Measurements from ENCODE around the gene FAM81B. TPM values are rescaled to one million over a fixed set of nuclear protein-coding genes. Genes with fewer than 3 reads are reported as not detected.

The FAM81B gene
- polyA plus RNA-seq, 1 experiment, result not detected

DNA sequence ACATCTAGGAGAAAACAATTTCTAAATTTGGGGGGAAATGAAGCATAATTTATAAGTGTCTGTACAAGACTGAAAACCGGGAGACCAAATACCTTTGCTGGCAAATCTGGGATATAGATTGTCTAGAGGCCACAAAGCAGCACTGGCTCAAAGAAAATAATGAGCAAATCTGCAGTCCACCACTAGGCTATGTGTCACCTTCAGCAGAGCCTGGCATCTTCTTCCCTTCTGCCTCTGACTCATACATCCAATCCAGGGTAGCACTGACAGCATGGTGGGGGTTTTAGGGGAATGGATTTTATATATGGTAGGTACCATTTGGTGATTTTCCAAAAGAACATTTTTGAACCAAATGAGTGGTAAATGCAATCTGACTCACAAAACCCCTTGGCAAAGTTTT lies 12.8 kb downstream of the FAM81B start:
- Histone ChIP-seq H3K36me3 (ENCODE audit: control insufficient read depth, insufficient read depth, low read length) (no peaks in the 10 kb centered on the region), H3K27me3 (ENCODE audit: control insufficient read depth, insufficient read depth, low read length) (no peaks in the 10 kb centered on the region; the same call in 1 of the 2 replicates), H3K4me3 (ENCODE audit: low read depth, low read length) (no peak overlapping the region)
- TF ChIP-seq, protein P1, sequence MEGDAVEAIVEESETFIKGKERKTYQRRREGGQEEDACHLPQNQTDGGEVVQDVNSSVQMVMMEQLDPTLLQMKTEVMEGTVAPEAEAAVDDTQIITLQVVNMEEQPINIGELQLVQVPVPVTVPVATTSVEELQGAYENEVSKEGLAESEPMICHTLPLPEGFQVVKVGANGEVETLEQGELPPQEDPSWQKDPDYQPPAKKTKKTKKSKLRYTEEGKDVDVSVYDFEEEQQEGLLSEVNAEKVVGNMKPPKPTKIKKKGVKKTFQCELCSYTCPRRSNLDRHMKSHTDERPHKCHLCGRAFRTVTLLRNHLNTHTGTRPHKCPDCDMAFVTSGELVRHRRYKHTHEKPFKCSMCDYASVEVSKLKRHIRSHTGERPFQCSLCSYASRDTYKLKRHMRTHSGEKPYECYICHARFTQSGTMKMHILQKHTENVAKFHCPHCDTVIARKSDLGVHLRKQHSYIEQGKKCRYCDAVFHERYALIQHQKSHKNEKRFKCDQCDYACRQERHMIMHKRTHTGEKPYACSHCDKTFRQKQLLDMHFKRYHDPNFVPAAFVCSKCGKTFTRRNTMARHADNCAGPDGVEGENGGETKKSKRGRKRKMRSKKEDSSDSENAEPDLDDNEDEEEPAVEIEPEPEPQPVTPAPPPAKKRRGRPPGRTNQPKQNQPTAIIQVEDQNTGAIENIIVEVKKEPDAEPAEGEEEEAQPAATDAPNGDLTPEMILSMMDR (IDR thresholded peaks at IDR 0.05; ENCODE audit: insufficient read depth, low read depth, low read length), result no peak
- ChIA-PET POLR2A (no interaction called here), CTCF (no interaction called here)
- DNase-seq (ENCODE audit: low read depth), result no peak

DNA sequence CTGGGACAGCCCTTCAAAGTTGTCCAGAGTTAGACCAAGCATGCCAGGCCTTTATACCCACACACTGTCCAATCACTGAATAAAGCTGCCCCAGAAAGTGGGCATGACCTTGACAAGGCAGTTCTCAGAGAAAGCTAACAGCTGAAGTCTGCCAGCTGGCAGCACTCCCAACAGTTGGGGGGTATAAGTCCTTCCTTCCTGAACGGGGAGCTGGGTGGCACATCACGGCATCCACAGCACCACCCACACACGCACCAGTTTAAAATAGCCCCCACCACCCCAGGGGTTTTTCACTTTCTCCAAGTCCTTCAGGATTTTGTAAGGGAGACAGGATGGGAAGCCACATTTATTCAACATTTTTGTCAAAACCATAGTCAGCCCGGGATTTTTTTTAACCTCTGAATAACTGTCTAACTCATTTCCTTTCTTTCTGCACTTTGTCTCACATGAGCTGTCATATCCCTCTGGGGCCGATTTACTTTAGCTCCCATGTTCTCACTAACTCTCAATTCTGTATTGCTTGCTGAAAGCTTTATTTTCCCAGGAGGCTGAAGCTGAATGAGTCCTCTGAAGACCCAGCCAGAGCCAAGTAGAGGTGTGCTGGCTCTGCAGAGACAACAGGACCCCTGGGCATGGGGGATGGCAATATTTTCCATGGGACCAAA lies 15.4 kb downstream of the FAM81B start:
- H3K4me3 ChIP-seq (ENCODE audit: low read depth, low read length), result no peak overlapping the region
- H3K27me3 ChIP-seq (ENCODE audit: control insufficient read depth, insufficient read depth, low read length), result no peaks in the 10 kb centered on the region; the same call in 1 of the 2 replicates
- no peak for DNase-seq (ENCODE audit: low read depth)
- no peaks in the 10 kb centered on the region for H3K36me3 ChIP-seq (ENCODE audit: control insufficient read depth, insufficient read depth, low read length)
- ChIA-PET CTCF (no interaction called here), POLR2A (no interaction called here)
- TF ChIP-seq, protein P1 (IDR thresholded peaks at IDR 0.05; ENCODE audit: insufficient read depth, low read depth, low read length), result no peak

DNA sequence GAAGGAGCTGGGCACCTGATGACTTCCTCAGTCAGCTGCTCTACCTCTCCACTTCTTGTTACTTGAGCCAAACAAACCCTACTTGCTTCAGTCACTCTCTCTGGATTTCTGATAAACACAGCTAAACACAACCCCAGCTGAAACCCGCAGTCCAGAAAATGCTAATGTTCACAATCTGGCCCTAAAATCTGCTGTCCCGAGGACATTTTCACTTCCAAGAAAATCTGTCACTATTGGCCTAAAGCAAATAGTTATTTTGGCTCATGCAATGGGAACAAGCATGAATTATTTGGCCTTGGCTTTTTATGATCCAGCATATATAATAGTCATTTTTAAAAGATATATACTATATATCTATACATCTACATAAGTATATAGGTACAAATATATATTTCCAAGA lies 19.1 kb downstream of the FAM81B start:
- H3K36me3 ChIP-seq (ENCODE audit: control insufficient read depth, insufficient read depth, low read length), result no peaks in the 10 kb centered on the region
- POLR2A ChIA-PET, result no interaction called here
- TF ChIP-seq, protein P1 (IDR thresholded peaks at IDR 0.05; ENCODE audit: insufficient read depth, low read depth, low read length), result no peak
- DNase-seq (ENCODE audit: low read depth), result no peak
- no peak overlapping the region for H3K4me3 ChIP-seq (ENCODE audit: low read depth, low read length)
- CTCF ChIA-PET, result no interaction called here
- H3K27me3 ChIP-seq (ENCODE audit: control insufficient read depth, insufficient read depth, low read length), result no peaks in the 10 kb centered on the region

DNA sequence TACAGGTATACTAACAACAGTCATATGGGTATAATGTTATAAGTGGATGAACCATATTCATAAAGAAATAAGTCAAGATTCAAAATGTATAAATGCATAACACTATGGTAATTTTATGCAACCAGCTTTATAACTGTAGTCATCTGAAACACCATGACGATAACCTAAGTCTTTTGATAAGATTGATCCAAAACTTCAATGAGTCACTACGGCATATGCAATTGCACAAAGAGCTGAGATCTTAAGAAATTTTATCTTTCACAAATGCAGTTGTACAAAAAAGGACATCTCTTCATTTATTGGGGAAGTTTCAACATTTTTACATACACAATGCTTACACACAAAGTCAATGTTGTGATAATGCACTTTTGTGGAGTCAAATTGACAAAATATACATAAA lies 20.3 kb downstream of the FAM81B start:
- ChIA-PET CTCF (interaction anchor here (0.7 kb wide), 1 partner anchor 448 kb away, joined by 3 read pairs; no protein-coding TSS in a partner anchor), POLR2A (no interaction called here)
- no peaks in the 10 kb centered on the region for H3K27me3 ChIP-seq (ENCODE audit: control insufficient read depth, insufficient read depth, low read length)
- no peaks in the 10 kb centered on the region for H3K36me3 ChIP-seq (ENCODE audit: control insufficient read depth, insufficient read depth, low read length)
- TF ChIP-seq, protein P1 (IDR thresholded peaks at IDR 0.05; ENCODE audit: insufficient read depth, low read depth, low read length), result no peak
- no peak overlapping the region for H3K4me3 ChIP-seq (ENCODE audit: low read depth, low read length)
- DNase-seq (ENCODE audit: low read depth), result no peak

DNA sequence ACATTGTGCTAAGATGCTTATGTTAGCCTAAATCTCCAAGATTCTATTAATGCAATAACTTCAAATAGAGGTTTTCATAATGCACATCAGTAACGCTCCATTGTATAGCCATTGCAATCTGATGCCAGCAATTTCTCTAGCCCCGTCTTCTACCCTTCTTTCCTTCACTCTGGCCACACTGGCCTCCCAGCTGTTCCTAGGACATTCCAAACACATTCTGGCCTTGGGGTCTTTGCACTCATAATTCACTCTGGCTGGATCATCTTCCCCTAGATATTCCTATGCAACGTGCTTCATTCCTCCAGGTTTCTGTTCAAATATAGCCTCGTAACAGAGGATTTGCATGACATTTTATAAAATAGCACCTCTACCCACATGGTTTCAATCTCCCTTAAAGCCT lies 23.3 kb downstream of the FAM81B start:
- DNase-seq (ENCODE audit: low read depth), result no peak
- ChIA-PET CTCF (no interaction called here), POLR2A (no interaction called here)
- TF ChIP-seq, protein P1 (IDR thresholded peaks at IDR 0.05; ENCODE audit: insufficient read depth, low read depth, low read length), result no peak
- H3K4me3 ChIP-seq (ENCODE audit: low read depth, low read length), result no peak overlapping the region
- H3K36me3 ChIP-seq (ENCODE audit: control insufficient read depth, insufficient read depth, low read length), result no peaks in the 10 kb centered on the region
- H3K27me3 ChIP-seq (ENCODE audit: control insufficient read depth, insufficient read depth, low read length), result no peaks in the 10 kb centered on the region

Data from BJ (cell line).